Measurements from ENCODE around the gene MTRFR.

Gene MTRFR

DNA sequence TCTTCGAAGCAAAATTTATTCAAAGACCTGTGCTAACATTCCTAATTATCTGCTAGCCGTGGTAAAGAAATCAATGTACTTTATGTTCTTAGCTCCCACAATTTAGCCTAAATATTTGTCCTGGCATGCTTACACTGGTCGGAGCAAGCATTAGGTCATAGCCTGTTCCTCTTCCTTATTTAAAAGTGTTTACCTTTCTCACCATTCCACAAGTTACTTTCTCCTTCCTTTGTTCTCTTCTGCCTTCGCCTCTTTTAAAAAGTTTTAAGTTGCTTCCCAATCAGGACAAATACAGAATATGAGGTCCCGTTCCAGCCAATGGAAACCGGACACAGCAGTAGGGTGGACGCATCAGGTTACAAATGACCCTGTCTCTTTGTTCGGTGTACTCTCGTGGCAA, 26.8 kb downstream of the MTRFR start:
- no peak overlapping the region for H3K9ac ChIP-seq (ENCODE audit: low read depth, low read length, poor library complexity, severe bottlenecking)
- no peak overlapping the region for H2AFZ ChIP-seq (ENCODE audit: low read length)
- no peaks in the 10 kb centered on the region for H3K4me1 ChIP-seq (ENCODE audit: insufficient read depth, low read length, poor library complexity, severe bottlenecking)
- H3K9me3 ChIP-seq (ENCODE audit: insufficient read depth, low read depth, low read length), result no peaks in the 10 kb centered on the region
- no peak overlapping the region for H3K4me3 ChIP-seq (ENCODE audit: low read length, poor library complexity, severe bottlenecking)
- no peaks in the 10 kb centered on the region for H3F3A ChIP-seq (ENCODE audit: low read depth)
- peaks cover 73% of the 10 kb centered on the region; the same call in 1 of the 2 replicates for H3K36me3 ChIP-seq (ENCODE audit: insufficient read depth, low read length)
- no peaks in the 10 kb centered on the region for H3K27me3 ChIP-seq (ENCODE audit: insufficient read depth, low read length, poor library complexity, severe bottlenecking)
- TF ChIP-seq EZH2phosphoT487 (IDR thresholded peaks at IDR 0.05; ENCODE audit: borderline replicate concordance), result no peak
- TF ChIP-seq, protein P1, sequence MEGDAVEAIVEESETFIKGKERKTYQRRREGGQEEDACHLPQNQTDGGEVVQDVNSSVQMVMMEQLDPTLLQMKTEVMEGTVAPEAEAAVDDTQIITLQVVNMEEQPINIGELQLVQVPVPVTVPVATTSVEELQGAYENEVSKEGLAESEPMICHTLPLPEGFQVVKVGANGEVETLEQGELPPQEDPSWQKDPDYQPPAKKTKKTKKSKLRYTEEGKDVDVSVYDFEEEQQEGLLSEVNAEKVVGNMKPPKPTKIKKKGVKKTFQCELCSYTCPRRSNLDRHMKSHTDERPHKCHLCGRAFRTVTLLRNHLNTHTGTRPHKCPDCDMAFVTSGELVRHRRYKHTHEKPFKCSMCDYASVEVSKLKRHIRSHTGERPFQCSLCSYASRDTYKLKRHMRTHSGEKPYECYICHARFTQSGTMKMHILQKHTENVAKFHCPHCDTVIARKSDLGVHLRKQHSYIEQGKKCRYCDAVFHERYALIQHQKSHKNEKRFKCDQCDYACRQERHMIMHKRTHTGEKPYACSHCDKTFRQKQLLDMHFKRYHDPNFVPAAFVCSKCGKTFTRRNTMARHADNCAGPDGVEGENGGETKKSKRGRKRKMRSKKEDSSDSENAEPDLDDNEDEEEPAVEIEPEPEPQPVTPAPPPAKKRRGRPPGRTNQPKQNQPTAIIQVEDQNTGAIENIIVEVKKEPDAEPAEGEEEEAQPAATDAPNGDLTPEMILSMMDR (conservative IDR thresholded peaks at IDR 0.05; ENCODE audit: low read length), result no peak
- no peaks in the 10 kb centered on the region for H3K9me2 ChIP-seq (replicated peaks; ENCODE audit: low read depth, low read length)
- H3K4me2 ChIP-seq (ENCODE audit: low read depth, low read length, poor library complexity, severe bottlenecking), result no peak overlapping the region
- peaks cover 20% of the 10 kb centered on the region; the same call in 1 of the 2 replicates for H3K79me2 ChIP-seq (ENCODE audit: insufficient read depth, low read length)
- no peaks in the 10 kb centered on the region for H4K20me1 ChIP-seq (ENCODE audit: insufficient read depth, low read length, poor library complexity, severe bottlenecking)

DNA sequence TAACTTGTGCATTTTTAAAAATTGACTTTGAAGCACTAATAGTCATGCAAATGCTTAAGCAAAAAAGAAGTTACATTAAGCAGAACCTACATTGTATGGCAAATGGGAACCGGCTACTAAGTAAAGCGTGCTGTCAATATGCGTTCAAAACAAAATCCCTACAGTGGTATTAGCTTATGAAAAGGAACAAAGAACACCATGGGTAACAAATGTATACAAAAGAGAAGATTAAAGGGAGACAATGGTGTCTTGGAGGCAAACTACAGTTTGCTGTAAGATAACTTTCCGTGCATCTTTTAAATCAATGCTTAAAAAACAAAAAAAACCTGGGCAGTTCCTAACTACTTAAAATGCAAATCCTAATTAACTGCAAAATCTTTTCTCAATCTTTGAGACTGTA, 28.0 kb downstream of the MTRFR start:
- Histone ChIP-seq H3K9me3 (ENCODE audit: insufficient read depth, low read depth, low read length) (no peaks in the 10 kb centered on the region), H3F3A (ENCODE audit: low read depth) (no peaks in the 10 kb centered on the region), H3K79me2 (ENCODE audit: insufficient read depth, low read length) (peaks cover 20% of the 10 kb centered on the region; the same call in 1 of the 2 replicates), H3K4me3 (ENCODE audit: low read length, poor library complexity, severe bottlenecking) (no peak overlapping the region), H3K9ac (ENCODE audit: low read depth, low read length, poor library complexity, severe bottlenecking) (no peak overlapping the region), H4K20me1 (ENCODE audit: insufficient read depth, low read length, poor library complexity, severe bottlenecking) (no peaks in the 10 kb centered on the region), H3K36me3 (ENCODE audit: insufficient read depth, low read length) (peaks cover 65% of the 10 kb centered on the region; the same call in 1 of the 2 replicates), H3K27me3 (ENCODE audit: insufficient read depth, low read length, poor library complexity, severe bottlenecking) (no peaks in the 10 kb centered on the region), H3K4me2 (ENCODE audit: low read depth, low read length, poor library complexity, severe bottlenecking) (no peak overlapping the region), H2AFZ (ENCODE audit: low read length) (no peak overlapping the region), H3K4me1 (ENCODE audit: insufficient read depth, low read length, poor library complexity, severe bottlenecking) (no peaks in the 10 kb centered on the region), H3K9me2 (replicated peaks; ENCODE audit: low read depth, low read length) (no peaks in the 10 kb centered on the region)
- TF ChIP-seq, protein P1 (conservative IDR thresholded peaks at IDR 0.05; ENCODE audit: low read length), result no peak
- no peak for TF ChIP-seq EZH2phosphoT487 (IDR thresholded peaks at IDR 0.05; ENCODE audit: borderline replicate concordance)

DNA sequence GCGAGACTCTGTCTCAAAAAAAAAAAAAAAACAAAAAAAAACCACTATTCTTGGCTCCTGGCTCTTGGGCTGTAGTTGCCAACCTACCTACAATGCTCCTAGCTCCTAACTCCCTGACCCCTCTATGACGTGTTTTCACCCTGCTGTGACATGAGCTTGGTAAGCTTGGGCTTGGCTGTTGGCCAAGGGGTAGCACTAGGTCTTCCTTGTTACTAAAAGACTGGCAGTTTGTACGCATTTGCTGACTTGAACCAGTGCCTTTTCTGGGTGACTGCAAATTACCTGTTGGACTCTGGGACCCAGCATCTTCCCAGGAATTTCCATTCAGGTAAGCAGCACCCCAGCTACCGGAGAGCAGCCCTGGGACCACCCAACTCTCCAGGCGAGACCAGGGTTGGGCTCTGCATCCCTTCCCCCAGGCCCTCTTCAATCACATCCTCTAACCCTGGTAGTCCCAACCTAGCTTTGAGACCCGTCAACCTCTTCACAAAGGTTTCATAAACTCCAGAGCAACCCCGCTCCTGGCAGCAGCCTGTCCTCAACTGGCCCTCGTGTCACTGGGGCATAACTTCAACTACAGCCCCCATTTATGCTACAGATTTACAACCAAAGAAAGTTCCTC, 30.1 kb downstream of the MTRFR start:
- Histone ChIP-seq H3K79me2 (ENCODE audit: insufficient read depth, low read length) (peaks cover 39% of the 10 kb centered on the region; the same call in 1 of the 2 replicates), H3K4me1 (ENCODE audit: insufficient read depth, low read length, poor library complexity, severe bottlenecking) (peaks cover 7% of the 10 kb centered on the region), H3K36me3 (ENCODE audit: insufficient read depth, low read length) (peaks cover 48% of the 10 kb centered on the region; the same call in 1 of the 2 replicates), H3F3A (ENCODE audit: low read depth) (0 out of 2 replicates have a peak, but pooled peaks cover 6% of the 10 kb centered on the region), H3K9ac (ENCODE audit: low read depth, low read length, poor library complexity, severe bottlenecking) (no peak overlapping the region), H3K4me2 (ENCODE audit: low read depth, low read length, poor library complexity, severe bottlenecking) (no peak overlapping the region), H3K9me3 (ENCODE audit: insufficient read depth, low read depth, low read length) (no peaks in the 10 kb centered on the region), H3K27me3 (ENCODE audit: insufficient read depth, low read length, poor library complexity, severe bottlenecking) (no peaks in the 10 kb centered on the region), H2AFZ (ENCODE audit: low read length) (no peak overlapping the region), H3K9me2 (replicated peaks; ENCODE audit: low read depth, low read length) (no peaks in the 10 kb centered on the region), H4K20me1 (ENCODE audit: insufficient read depth, low read length, poor library complexity, severe bottlenecking) (peaks cover 6% of the 10 kb centered on the region), H3K4me3 (ENCODE audit: low read length, poor library complexity, severe bottlenecking) (no peak overlapping the region)
- TF ChIP-seq, protein P1 (conservative IDR thresholded peaks at IDR 0.05; ENCODE audit: low read length), result no peak
- no peak for TF ChIP-seq EZH2phosphoT487 (IDR thresholded peaks at IDR 0.05; ENCODE audit: borderline replicate concordance)
